Pons (tissue), 1 donor: ENCODE measurements around the gene EIF2AK3.
"Not testable (repeated sequence)": the region's sequence is repeated elsewhere in the genome, so short reads cannot be mapped to it uniquely, and the experiment has no call there.

Source experiments
- DNase-seq: peaks from one replicate; pipeline ENCODE4 v3.0.0-alpha.2; 2016; ENCODE audit warnings: low spot score

The EIF2AK3 gene

GRCh38 chr2:88596141-88596830 is 31.0 kb downstream of the EIF2AK3 start:
- DNase-seq = no peak

GRCh38 chr2:88591698-88592097 is 35.6 kb downstream of the EIF2AK3 start:
- DNase-seq = no peak

GRCh38 chr2:88590998-88591613 is 36.2 kb downstream of the EIF2AK3 start:
- peak; percentile 82 for DNase-seq

- DNase-seq = no peak
Observed at GRCh38 chr2:88585969-88586368, 41.3 kb downstream of the EIF2AK3 start.

GRCh38 chr2:88582030-88582429 is 45.2 kb downstream of the EIF2AK3 start:
- DNase-seq = no peak

GRCh38 chr2:88580088-88580487 is 47.2 kb downstream of the EIF2AK3 start:
- DNase-seq = no peak

- DNase-seq = no peak
Observed at GRCh38 chr2:88575630-88576029, 51.6 kb downstream of the EIF2AK3 start.

- DNase-seq = no peak
Observed at GRCh38 chr2:88575051-88575450, 52.2 kb downstream of the EIF2AK3 start.

GRCh38 chr2:88574445-88574844 is 52.8 kb downstream of the EIF2AK3 start:
- no peak for DNase-seq

- no peak for DNase-seq
Observed at GRCh38 chr2:88568179-88568578, 59.1 kb downstream of the EIF2AK3 start.

- DNase-seq = no peak
Observed at GRCh38 chr2:88564402-88564801, 62.9 kb downstream of the EIF2AK3 start.

GRCh38 chr2:88563129-88563528 is 64.1 kb downstream of the EIF2AK3 start:
- DNase-seq = no peak

GRCh38 chr2:88561646-88562388 is 65.4 kb downstream of the EIF2AK3 start:
- no peak for DNase-seq

- no peak for DNase-seq
Observed at GRCh38 chr2:88560619-88561307, 66.5 kb downstream of the EIF2AK3 start.

GRCh38 chr2:88557290-88557689 is 70.0 kb downstream of the EIF2AK3 start:
- DNase-seq = no peak

- peak; percentile 17 for DNase-seq
Observed at GRCh38 chr2:88556026-88556425, 71.2 kb downstream of the EIF2AK3 start.

- no peak for DNase-seq
Observed at GRCh38 chr2:88554189-88554588, 73.1 kb downstream of the EIF2AK3 start.

GRCh38 chr2:88549616-88550292 is 77.5 kb downstream of the EIF2AK3 start:
- DNase-seq = no peak

GRCh38 chr2:88546291-88546690 is 81.0 kb downstream of the EIF2AK3 start:
- not testable (repeated sequence) for DNase-seq

- DNase-seq = no peak
Observed at GRCh38 chr2:88545118-88545517, 82.1 kb downstream of the EIF2AK3 start.

GRCh38 chr2:88543541-88544057 is 83.7 kb downstream of the EIF2AK3 start:
- no peak for DNase-seq

- no peak for DNase-seq
Observed at GRCh38 chr2:88542668-88543067, 84.6 kb downstream of the EIF2AK3 start.
